Keratinocyte (primary cell): ENCODE data around the gene DAZL. TPM values are rescaled to one million over a fixed set of nuclear protein-coding genes. Genes with fewer than 3 reads are reported as not detected.

Experiments
- DNase-seq: peaks from one replicate; pipeline ENCODE4 v3.0.0-alpha.2; 2011; ENCODE audit warnings: low read depth, missing footprints, low spot score
- FAIRE-seq: peaks from 2 replicates; lab custom pipeline; 2011; peaks lifted over from hg19 to GRCh38; lab: Jason Lieb, UNC
- H2AFZ ChIP-seq: 2 replicates; pipeline ENCODE4 v1.6.0; 2012; ENCODE audit warnings: low read length, control low read depth, inconsistent platforms; ENCODE audit not compliant: control insufficient read depth
- H3K27ac ChIP-seq: 2 replicates; pipeline ENCODE4 v1.5.1; 2011; ENCODE audit warnings: low read length; ENCODE audit not compliant: control insufficient read depth, insufficient read depth
- H3K27me3 ChIP-seq: 3 replicates; pipeline ENCODE4 v1.6.0; 2011; ENCODE audit warnings: low read length; ENCODE audit not compliant: control insufficient read depth, insufficient read depth; ENCODE audit errors: extremely low read depth
- H3K36me3 ChIP-seq, 2 experiments: 2 replicates in 1 of 2; 3 replicates in 1 of 2; pipeline ENCODE4 v1.5.1; 2011; ENCODE audit warnings: low read length in 2 of 2, mild to moderate bottlenecking in 1 of 2; ENCODE audit not compliant: control insufficient read depth in 2 of 2, insufficient read depth in 2 of 2; ENCODE audit errors: extremely low read depth in 1 of 2
- H3K4me1 ChIP-seq: 3 replicates; pipeline ENCODE4 v1.5.1; 2011; ENCODE audit warnings: low read length; ENCODE audit not compliant: control insufficient read depth, insufficient read depth; ENCODE audit errors: extremely low read depth
- H3K4me2 ChIP-seq: 3 replicates; pipeline ENCODE4 v1.6.0; 2011; ENCODE audit warnings: low read depth, low read length; ENCODE audit not compliant: control insufficient read depth, insufficient read depth; ENCODE audit errors: extremely low read depth
- H3K4me3 ChIP-seq, 3 experiments: fragments of 200-600 bp in 1 of 3; sonication (generic) in 1 of 3; 2 replicates in 2 of 3; 3 replicates in 1 of 3; pipeline ENCODE4 v1.5.1; 2011 to 2016; ENCODE audit warnings: low read length in 3 of 3, mild to moderate bottlenecking in 3 of 3, control low read depth in 2 of 3, inconsistent platforms in 1 of 3, low read depth in 1 of 3, mixed read lengths in 1 of 3, mixed run types in 1 of 3, moderate library complexity in 1 of 3; ENCODE audit not compliant: control insufficient read depth in 2 of 3, insufficient read depth in 2 of 3; ENCODE audit errors: extremely low read depth in 1 of 3
- H3K79me2 ChIP-seq: 2 replicates; pipeline ENCODE4 v1.6.0; 2012; ENCODE audit warnings: low read length; ENCODE audit not compliant: control insufficient read depth, insufficient read depth
- H3K9ac ChIP-seq: 3 replicates; pipeline ENCODE4 v1.6.0; 2011; ENCODE audit warnings: low read length; ENCODE audit not compliant: control insufficient read depth, insufficient read depth; ENCODE audit errors: extremely low read depth
- H3K9me1 ChIP-seq: 3 replicates; pipeline ENCODE4 v1.6.0; 2011; ENCODE audit warnings: low read length; ENCODE audit not compliant: control insufficient read depth, insufficient read depth; ENCODE audit errors: extremely low read depth
- H3K9me3 ChIP-seq: 2 replicates; pipeline ENCODE4 v1.5.1; 2012; ENCODE audit warnings: low read depth, low read length; ENCODE audit not compliant: control insufficient read depth
- H4K20me1 ChIP-seq: 3 replicates; pipeline ENCODE4 v1.6.0; 2011; ENCODE audit warnings: low read length; ENCODE audit not compliant: control insufficient read depth, insufficient read depth; ENCODE audit errors: extremely low read depth
- CTCF ChIP-seq, 3 experiments: IDR thresholded peaks in 1 of 3; conservative IDR thresholded peaks in 1 of 3; optimal IDR thresholded peaks in 1 of 3; 2 replicates in 2 of 3; 3 replicates in 1 of 3; pipeline versions ENCODE3 to v1.5.1; 2011; ENCODE audit warnings: low read length in 3 of 3, mild to moderate bottlenecking in 3 of 3, moderate library complexity in 2 of 3, control low read depth in 1 of 3, inconsistent platforms in 1 of 3; ENCODE audit not compliant: insufficient read depth in 2 of 3; ENCODE audit errors: extremely low read depth in 1 of 3
- EZH2 ChIP-seq: IDR thresholded peaks from one replicate; pipeline ENCODE4 v1.6.1; 2012; ENCODE audit warnings: inconsistent platforms, mild to moderate bottlenecking, low read length, moderate library complexity
- dilution Hi-C: fragments of 300-500 bp; cut with MboI; formaldehyde crosslinking; loops from one replicate; pipeline ENCODE4 v1.7.0; 2020; ENCODE audit warnings: low sequenced_read_pairs; ENCODE audit not compliant: extremely low pct_ligation_motif_present
- polyA plus RNA-seq, 5 experiments: library from polyadenylated mRNA; depleted of rRNA in 3 of 5; stranded (reverse) in 3 of 5; stranded (forward) in 1 of 5; unstranded in 1 of 5; fragments of >200 nt; gene quantifications; 1 replicate in 1 of 5; 2 replicates in 3 of 5; 3 replicates in 1 of 5; pipeline versions ENCODE4 v1.2.1 to v1.2.3, GENCODE V29; 2011 to 2012; ENCODE audit warnings: missing spikeins in 2 of 5, low read depth in 1 of 5, low replicate concordance in 1 of 5

DAZL gene
- polyA plus RNA-seq, 1 donor (not counting 4 experiments of a cell fraction or from before 2014, with no cell fraction given) = not detected

GRCh38 chr3:16589120-16589519 is 16.1 kb downstream of the DAZL start:
- dilution Hi-C loops = no loop called here
- DNase-seq (no peak), FAIRE-seq (no peak)
- no peak overlapping the region for H3K9ac ChIP-seq
- TF ChIP-seq EZH2 = no peak
- no peak for TF ChIP-seq CTCF (optimal IDR thresholded peaks at IDR 0.05 in 1 of 3, IDR thresholded peaks at IDR 0.05 in 1 of 3, conservative IDR thresholded peaks at IDR 0.05 in 1 of 3; ENCODE audit: extremely low read depth in 1 of 3, insufficient read depth in 2 of 3, low read length in 3 of 3)
- H3K4me1 ChIP-seq = no peaks in the 10 kb centered on the region
- H3K4me2 ChIP-seq = no peak overlapping the region
- H2AFZ ChIP-seq = no peak overlapping the region
- H3K36me3 ChIP-seq = no peaks in the 10 kb centered on the region
- H3K79me2 ChIP-seq = no peaks in the 10 kb centered on the region
- no peaks in the 10 kb centered on the region for H4K20me1 ChIP-seq
- no peaks in the 10 kb centered on the region for H3K9me1 ChIP-seq
- H3K4me3 ChIP-seq = no peak overlapping the region
- H3K27me3 ChIP-seq = no peaks in the 10 kb centered on the region
- H3K9me3 ChIP-seq = no peaks in the 10 kb centered on the region
- H3K27ac ChIP-seq = no peak overlapping the region

GRCh38 chr3:16587681-16588060 is 17.6 kb downstream of the DAZL start:
- no peak overlapping the region for H3K4me2 ChIP-seq
- dilution Hi-C loops = no loop called here
- DNase-seq = no peak

More at GRCh38 chr3:16587681-16588060, 17.6 kb downstream of the DAZL start:
- Histone ChIP-seq H3K9me1 (no peaks in the 10 kb centered on the region), H4K20me1 (no peaks in the 10 kb centered on the region), H3K9ac (no peak overlapping the region), H3K27me3 (no peaks in the 10 kb centered on the region), H3K27ac (no peak overlapping the region), H3K4me3 (no peak overlapping the region), H2AFZ (no peak overlapping the region), H3K4me1 (no peaks in the 10 kb centered on the region), H3K36me3 (no peaks in the 10 kb centered on the region), H3K9me3 (no peaks in the 10 kb centered on the region), H3K79me2 (no peaks in the 10 kb centered on the region)
- no peak for FAIRE-seq
- TF ChIP-seq CTCF (optimal IDR thresholded peaks at IDR 0.05 in 1 of 3, IDR thresholded peaks at IDR 0.05 in 1 of 3, conservative IDR thresholded peaks at IDR 0.05 in 1 of 3; ENCODE audit: extremely low read depth in 1 of 3, insufficient read depth in 2 of 3, low read length in 3 of 3) (no peak), EZH2 (no peak)
